HG03378 (cell line): ENCODE results near the gene CCR8.
A peak's percentile ranks its signal among the peaks of the same experiment; 100 is the strongest.
"Not testable (repeated sequence)": the region's sequence is repeated elsewhere in the genome, so short reads cannot be mapped to it uniquely, and the experiment has no call there.

Source experiments
- ATAC-seq: cut with Tn5 transposase; IDR thresholded peaks from one replicate; pipeline ENCODE4 v1.9.1; 2021; ENCODE audit warnings: mild to moderate bottlenecking, moderate library complexity; ENCODE audit not compliant: unreplicated experiment

CCR8 gene

DNA sequence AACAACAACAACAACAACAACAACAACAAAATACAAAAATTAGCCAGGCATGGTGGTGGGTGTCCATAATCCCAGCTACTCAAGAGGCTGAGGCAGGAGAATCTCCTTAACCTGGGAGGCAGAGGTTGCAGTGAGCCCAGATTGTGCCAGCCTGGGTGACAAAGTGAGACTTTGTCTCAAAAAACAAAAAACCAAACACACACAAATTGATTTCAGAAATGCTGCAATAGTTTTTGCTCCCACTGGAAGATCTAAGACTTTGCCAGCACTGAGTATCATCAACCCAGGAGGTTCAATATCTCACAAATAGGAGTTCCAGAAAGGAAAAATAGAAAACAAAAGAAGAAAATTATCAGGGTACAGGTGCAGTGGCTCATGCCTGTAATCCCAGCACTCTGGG, 16.2 kb upstream of the CCR8 start:
- ATAC-seq = no peak

DNA sequence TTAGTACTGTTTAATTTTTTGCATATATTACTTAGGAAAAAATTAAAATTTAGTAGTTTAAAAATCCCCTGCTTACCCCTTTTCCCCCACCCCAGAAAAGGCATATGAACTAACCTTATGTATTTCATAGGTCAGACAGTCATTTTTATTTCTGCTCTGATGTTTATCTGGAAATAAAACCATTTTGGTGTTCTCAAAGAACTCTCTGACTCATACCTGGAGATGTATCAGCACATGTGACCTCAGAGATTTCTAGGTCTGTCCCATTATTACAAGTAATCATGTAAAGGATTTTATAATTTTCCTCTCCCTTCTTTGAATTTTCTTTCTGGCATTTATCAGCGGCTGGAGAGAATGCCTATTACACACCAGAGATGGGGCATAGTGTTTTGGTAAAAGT, 14.1 kb upstream of the CCR8 start:
- no peak for ATAC-seq

DNA sequence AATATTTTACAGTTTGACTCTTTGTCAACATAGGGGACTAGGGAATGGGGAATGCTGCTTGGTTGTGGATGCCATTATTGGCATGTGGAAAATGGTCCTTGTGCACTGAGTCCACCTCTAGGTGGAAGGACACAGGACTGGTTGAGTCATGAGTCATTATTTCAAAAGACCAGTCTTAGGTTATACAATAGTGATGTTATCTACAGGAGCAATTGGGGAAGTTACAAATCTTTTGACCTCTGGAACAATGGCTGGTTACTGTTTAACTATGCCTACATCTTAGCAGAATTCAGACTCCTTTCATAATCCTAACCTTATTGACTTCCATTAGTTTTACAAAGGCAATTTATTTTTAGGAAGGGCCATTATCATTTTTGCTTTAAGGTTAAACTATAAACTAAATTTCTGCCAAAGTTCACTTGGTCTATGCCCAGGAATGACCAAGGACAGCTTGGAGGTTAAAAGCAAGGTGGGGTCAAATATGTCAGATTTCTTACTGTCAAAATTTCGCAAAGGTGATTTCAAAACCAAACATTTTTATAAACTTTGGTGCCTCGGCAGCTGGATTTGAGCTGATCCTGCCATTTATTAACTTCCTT, 11.8 kb upstream of the CCR8 start:
- ATAC-seq = no peak

DNA sequence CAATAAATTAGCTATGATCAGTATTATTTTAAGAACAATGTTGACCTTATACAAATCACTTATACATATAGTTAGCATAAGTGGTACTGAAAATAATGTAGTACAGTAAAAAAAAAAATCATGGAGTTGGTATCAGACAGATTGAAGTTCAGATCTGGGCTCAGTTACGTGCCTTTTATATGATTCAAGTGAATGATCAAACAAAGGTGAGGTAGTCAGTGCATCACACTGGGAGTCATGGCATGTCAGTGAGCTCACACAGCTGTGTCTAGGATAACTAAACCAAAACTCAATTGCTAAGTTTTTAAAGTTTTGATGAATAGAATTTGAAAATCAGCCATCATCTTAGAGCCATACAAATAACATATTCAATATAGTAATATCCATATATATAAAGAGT, 11.2 kb upstream of the CCR8 start:
- no peak for ATAC-seq

DNA sequence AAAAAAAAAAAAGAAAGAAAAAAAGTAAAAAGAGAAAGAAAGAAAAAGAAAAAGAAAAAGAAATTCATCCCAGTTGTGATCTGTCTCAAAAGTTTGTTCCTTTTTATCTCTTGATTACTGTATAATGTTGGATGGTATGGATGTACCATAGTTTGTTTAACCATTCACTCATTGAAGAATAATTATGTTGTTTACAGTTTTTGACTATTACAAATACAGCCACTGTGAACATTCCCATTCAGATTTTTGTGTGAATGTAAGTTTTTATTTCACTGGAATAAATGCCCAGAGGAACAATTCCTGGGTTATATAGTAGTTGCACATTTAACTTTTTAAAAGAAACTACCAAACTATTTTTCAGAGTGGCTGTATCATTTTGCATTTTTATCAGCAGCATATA, 10.3 kb upstream of the CCR8 start:
- ATAC-seq = no peak

DNA sequence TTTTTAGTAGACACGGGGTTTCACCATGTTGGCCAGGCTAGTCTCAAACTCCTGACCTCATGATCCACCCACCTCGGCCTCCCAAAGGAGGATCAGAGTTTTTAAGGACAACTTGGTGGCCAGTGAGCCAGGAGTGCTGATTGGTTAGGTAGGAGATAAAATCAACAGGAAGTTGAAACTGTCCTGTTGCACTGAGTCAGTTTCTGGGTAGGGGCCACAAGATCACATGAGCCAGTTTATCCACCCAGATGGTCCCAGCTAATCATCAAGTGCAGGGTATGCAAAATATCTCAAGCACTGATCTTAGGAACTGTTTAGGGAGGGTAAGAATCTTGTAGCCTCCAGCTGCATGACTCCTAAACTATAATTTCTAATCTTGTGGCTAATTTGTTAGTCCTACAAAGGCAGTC, 7.9 kb upstream of the CCR8 start:
- not testable (repeated sequence) for ATAC-seq

DNA sequence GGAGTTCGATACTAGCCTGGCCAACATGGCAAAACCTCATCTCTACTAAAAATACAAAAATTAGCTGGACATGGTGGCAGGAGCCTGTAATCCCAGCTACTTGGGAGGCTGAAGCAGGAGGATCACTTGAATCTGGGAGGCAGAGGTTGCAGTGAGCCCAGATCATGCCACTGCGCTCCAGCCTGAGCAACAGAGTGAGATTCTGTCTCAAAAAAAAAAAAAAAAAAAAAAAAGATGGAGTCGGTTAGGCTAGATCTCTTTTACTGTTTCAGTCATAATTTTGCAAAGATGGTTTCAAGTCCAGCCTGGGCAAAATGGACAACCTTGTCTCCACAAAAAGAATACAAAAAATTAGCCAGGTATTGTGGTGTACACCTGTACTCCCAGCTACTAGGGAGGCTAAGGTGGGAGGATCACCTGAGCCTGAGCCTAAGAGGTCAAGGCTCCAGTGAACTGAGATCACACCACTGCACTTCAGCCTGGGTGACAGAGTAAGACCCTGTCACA, 7.2 kb upstream of the CCR8 start:
- ATAC-seq = not testable (repeated sequence)

DNA sequence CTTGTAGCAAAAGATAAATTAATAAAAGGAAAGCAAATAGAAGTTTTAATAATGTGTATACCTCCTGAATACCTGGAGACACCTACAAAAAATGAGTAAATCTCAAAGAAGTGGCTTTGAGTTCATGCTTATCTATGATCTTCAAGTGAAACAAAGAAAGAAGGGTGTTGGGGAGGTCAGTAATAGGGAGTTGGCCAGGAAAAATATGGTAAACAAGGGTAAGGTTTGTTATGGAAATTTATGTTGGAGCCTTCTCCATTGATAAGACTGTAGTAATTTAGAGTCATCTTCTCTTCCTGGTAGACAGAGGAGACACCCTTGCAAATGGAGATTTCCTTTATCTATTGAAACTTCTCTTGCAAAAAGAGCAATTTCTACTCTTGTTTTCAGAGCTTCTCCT, 6.6 kb upstream of the CCR8 start:
- no peak for ATAC-seq

DNA sequence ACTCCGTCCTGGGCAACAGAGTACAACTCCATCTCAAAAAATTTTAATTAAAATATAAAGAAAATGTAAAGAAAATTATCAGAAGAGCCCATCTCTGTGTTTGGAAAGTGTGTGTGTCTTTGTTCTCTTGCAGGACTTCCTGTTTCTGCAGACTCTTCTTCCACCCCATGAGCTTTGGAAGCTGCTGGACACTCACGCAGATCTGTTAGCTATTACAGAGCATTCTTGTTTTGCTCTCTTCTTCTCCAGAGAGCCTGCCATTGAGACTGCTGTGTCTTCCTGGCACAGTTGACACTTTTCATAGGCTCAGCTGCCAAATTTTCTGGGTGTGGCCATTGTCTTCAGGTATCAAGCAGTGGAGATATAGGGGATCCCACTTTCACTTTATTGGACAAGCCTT, 6.0 kb upstream of the CCR8 start:
- no peak for ATAC-seq

DNA sequence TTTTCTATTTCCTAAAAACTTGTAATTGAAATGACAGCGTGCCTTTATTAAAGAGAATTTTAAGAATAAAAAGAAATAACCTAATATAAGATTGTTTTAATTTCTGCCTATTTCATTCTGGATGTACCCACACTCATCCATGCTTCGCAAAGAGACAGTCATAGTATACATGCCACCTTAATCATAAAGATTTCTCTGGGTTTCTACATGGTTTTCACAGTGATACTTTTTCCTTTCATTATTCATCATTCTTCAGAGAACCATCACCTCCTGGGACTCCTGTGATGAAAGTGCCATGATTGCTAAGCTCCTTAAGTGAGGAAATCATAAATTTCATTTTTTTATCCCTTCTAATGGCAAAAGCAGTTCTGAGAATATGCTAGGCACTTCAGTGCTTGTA, 4.3 kb upstream of the CCR8 start:
- ATAC-seq = no peak

DNA sequence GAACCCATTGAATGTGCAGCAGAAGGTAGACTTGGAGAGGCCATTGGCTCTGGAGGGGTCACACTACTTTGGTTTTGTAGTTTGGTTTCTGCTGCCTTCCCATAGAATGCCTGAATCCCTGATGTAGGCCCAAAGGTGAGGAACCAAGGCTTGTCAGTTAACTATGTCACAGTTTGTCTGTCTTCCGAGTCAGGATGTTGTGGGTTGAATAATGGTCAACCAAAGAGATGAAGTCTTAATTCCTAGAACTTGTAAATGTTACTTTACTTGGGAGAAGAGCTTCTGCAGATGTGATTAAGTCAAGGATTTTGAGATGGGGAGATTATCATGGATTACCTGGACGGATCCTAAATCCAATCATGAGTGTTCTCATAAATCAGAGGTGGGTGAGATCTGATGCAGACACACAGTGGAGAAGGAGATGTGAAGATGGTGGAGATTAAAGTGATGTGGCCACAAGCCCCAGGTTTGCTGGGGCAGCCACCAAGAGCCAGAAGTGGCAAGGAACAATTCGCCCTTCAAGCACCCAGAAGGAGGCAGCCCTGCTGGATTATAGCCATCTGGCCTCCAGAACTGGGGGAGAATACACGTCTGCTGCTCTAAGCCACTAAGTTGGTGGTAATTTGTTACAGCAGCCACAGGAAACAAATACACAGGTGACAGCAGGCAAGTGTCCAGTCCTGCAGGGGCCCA, 2.3 kb upstream of the CCR8 start:
- ATAC-seq = peak; percentile 25

DNA sequence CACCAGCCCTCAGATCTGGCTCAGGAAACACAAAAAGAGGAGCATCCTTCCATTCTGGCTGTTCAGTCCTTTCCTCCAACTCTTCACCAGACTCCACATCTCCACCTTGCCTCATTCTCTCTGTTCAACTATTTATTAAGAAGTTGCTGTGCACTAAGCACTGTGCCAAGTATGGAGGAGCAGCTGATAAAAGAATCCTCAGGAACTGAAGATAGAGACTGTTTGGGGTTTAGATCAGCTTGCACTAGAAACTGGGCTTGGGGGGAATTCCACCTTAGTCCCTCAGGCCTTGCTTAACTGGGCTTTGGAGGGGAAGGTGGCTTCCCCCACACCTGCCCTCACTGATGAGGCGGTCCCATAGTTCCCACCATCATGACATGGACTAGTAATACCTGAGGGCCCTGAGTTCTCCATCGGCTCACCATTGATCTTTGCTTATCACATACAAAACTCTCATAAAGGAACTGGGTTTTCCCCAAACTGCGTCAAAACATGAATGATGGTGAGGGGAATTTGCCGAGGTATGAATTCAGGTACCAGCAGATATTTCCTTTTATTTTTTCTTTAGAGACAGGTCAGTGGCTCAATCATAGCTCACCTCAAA, 1.7 kb upstream of the CCR8 start:
- peak; percentile 48 for ATAC-seq

DNA sequence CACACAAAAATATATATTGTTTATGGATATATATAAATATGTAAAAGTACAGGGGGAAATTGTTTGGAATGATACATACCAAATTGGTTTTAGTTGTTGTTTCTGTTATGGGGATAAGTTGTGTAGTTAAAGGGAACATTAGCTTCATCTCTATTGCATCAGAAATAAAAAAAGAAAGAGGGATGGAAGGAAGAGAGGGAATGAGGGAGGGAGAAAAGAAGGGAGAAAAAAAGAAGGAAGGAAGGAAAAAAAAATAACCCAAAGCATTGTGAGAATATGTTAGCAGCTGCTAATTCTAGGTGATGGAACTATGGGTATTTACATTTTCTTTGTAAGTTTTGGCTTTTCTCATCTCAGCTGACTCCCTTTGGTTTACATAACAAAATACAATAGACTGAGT, 1.3 kb downstream of the CCR8 start:
- ATAC-seq = no peak

DNA sequence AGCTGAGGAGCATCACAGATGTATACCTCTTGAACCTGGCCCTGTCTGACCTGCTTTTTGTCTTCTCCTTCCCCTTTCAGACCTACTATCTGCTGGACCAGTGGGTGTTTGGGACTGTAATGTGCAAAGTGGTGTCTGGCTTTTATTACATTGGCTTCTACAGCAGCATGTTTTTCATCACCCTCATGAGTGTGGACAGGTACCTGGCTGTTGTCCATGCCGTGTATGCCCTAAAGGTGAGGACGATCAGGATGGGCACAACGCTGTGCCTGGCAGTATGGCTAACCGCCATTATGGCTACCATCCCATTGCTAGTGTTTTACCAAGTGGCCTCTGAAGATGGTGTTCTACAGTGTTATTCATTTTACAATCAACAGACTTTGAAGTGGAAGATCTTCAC, 3.0 kb downstream of the CCR8 start:
- ATAC-seq = no peak

DNA sequence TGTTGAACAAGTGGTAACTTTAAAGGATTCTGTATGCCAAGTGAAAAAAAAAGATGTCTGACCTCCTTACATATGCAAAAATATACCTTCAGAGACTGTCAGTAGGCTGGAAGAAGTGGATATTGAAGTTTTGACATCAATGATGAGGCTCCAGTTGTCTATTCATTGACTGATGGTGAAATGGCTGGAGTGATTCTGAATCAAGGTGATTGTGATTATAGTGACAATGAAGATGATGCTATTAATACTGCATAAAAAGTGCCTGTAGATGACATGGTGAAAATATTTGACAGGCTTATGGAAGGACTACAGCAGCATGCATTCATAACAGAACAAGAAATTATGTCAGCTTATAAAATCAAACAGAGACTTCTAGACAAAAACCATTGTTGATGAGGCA, 4.1 kb downstream of the CCR8 start:
- no peak for ATAC-seq

DNA sequence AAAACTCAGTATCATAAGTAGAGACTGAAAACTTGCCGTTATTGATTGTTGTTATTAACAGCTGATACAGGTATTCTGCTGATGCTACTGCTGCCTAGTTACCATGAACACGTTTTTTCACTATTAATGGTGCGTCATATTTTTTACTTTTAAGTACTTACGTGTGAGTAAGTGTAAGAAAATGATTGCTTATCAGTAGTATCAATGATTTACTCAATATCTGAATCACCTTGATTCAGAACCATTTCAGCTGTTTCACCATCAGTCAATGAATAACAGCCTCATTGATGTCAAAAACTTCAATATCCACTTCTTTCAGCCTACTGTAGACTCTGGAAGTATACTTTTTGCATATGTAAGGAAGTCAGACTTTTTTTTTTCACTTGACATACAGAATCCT, 4.7 kb downstream of the CCR8 start:
- ATAC-seq = no peak

DNA sequence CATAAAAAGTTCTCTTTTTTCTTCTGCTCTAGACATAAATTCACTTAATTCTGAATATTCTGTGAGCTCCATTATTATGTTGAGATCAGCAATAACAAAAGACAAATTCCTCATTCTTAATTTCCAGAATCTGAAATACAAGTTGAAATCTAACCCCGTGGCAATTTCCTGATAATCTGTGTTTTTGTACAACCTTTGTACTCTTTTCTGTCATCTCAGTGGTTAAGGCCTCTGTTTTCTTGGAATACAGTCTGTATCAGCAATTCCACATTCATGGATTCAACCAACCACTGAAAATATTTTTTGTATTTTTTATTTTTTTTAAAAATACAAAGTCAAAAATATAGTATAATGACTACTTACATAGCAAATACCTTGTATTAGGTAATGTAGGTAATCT, 8.7 kb downstream of the CCR8 start:
- no peak for ATAC-seq

DNA sequence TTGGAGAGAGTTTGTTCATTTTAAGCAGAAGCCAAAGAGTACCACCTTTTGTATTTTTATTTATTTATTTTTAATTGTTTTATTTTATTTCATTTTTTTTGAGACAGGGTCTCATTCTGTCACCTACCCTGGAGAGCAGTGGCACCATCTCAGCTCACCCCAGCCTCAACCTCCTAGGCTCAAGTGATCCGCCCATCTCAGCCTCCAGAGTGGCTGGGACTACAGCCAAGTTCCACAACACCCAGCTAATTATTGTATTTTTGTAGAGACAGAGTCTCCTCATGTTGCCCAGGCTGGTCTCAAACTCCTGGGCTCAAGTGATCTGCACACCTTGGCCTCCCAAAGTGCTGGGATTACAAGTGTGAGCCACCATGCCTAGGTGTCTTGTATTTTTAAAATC, 9.6 kb downstream of the CCR8 start:
- ATAC-seq = no peak

DNA sequence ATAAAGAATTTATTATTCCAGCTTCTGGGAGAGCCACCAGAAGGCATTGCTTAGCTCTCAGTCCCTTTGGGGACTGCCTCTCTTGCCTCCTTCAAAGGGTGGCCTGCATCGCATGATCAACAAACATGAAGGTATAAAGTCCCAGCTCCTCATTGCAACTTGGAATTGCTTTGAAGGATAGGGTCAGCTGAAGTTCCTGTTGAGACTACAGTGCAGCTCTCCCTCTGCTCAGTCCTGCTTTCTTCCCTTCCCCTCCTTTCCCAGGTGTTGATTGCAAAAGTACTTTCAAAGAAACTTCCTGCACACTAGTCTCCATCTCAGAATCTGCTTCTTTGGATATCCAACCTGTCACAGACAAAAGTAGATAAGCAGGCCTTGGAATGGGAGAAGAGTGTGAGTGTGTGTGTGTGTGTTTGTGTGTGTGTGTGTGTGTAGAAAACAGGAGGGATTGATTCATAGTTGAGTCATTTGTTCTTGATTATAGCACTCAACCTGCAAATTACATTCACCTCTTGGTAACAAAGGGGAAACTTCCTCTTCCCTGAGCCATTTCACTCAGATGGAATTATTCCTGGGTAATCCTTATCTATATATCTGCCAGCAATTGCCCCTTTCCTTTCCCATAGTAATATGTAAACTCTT, 13.7 kb downstream of the CCR8 start:
- no peak for ATAC-seq

DNA sequence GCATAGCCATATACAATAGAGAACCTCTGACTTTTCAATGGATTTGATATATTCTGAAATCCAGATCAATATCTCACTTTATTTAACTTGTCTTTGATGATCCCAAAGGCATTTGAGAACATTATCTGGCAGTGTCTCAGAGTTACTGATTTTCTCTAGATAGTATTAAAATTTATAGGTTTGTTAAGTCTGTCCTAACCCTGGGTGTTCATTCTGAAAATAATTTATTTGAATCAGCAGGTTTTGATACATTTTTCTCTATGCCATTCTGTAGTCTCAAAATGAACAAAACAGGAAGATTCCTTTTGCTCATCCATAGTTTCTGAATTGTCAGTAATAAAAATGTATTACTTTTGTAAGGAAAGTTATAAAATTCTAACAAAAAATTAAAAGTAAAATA, 14.3 kb downstream of the CCR8 start:
- no peak for ATAC-seq

DNA sequence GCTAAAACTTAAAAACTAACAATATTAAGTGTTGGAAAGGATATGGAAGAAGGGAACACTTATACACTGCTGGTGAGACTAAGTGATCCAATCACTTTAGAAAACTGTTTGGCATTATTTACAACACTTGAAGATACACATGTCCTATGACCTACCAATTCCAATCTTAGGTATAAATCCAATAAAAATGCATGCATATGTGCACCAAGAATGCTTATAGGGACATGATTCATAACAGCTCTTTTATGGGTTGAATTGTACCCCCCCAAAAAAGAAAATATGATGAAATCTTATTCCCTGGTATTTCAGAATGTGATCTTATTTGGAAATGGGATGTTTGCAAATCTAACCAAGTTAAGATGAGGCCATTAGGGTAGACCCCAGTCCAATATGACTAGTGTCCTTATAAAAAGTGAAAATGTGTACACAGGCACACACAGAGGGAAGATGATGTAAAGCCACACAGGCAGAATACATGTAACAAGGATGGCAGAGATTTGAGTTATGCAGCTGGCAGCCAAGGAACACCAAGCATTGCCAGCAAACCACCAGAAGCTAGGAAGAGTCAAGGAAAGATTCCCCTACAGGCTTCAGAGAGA, 15.3 kb downstream of the CCR8 start:
- ATAC-seq = no peak
